ENCODE results near the gene FOXD3.

GRCh38 chr1:63322114-63322943 lies at the start of gene FOXD3:
- no peak for TF ChIP-seq POLR2A (IDR thresholded peaks at IDR 0.05)
- TF ChIP-seq EP300 (IDR thresholded peaks at IDR 0.05), result no peak
- TF ChIP-seq POLR2AphosphoS5 (IDR thresholded peaks at IDR 0.05), result no peak

Data from upper lobe of left lung (tissue), 4 donors.